ENCODE data around the gene CLCA4.

CLCA4 gene

GRCh38 chr1:86616871-86617270 is 70.0 kb downstream of the CLCA4 start:
- no peak for DNase-seq (ENCODE audit: low read depth in 2 of 2)

GRCh38 chr1:86618358-86618757 is 71.5 kb downstream of the CLCA4 start:
- no peak for DNase-seq (ENCODE audit: low read depth in 2 of 2)

GRCh38 chr1:86619313-86619712 is 72.4 kb downstream of the CLCA4 start:
- no peak for DNase-seq (ENCODE audit: low read depth in 2 of 2)

GRCh38 chr1:86621286-86621685 is 74.4 kb downstream of the CLCA4 start:
- DNase-seq (ENCODE audit: low read depth in 2 of 2) = no peak
